Muscle layer of duodenum (tissue), 2 donors: Measurements from ENCODE around the gene POU2F1.

Experiments used
- H3K27ac ChIP-seq: one replicate; pipeline ENCODE4 v1.7.0; 2013; ENCODE audit warnings: mild to moderate bottlenecking, low read length
- H3K27me3 ChIP-seq: one replicate; pipeline ENCODE4 v1.7.0; 2013; ENCODE audit warnings: low read depth, mild to moderate bottlenecking, control low read depth, low read length
- H3K36me3 ChIP-seq, 2 donors: one replicate each; pipeline ENCODE4 v1.7.0; 2013; ENCODE audit warnings: low read length in 2 of 2, control low read depth in 1 of 2, mild to moderate bottlenecking in 1 of 2; ENCODE audit not compliant: insufficient read depth in 2 of 2, control insufficient read depth in 1 of 2
- H3K4me1 ChIP-seq, 2 donors: one replicate each; pipeline ENCODE4 v1.7.0; 2013; ENCODE audit warnings: low read length in 2 of 2, mild to moderate bottlenecking in 2 of 2, control low read depth in 1 of 2, moderate library complexity in 1 of 2; ENCODE audit not compliant: insufficient read depth in 2 of 2, control insufficient read depth in 1 of 2
- H3K4me3 ChIP-seq, 2 donors: one replicate each; pipeline ENCODE4 v1.7.0; 2013; ENCODE audit warnings: low read length in 2 of 2, low read depth in 1 of 2, mild to moderate bottlenecking in 1 of 2
- H3K9me3 ChIP-seq, 2 donors: one replicate each; pipeline ENCODE4 v1.7.0; 2013; ENCODE audit warnings: low read length in 2 of 2, control low read depth in 1 of 2, mild to moderate bottlenecking in 1 of 2; ENCODE audit not compliant: control insufficient read depth in 1 of 2
- donor health status: healthy.

Gene POU2F1

DNA sequence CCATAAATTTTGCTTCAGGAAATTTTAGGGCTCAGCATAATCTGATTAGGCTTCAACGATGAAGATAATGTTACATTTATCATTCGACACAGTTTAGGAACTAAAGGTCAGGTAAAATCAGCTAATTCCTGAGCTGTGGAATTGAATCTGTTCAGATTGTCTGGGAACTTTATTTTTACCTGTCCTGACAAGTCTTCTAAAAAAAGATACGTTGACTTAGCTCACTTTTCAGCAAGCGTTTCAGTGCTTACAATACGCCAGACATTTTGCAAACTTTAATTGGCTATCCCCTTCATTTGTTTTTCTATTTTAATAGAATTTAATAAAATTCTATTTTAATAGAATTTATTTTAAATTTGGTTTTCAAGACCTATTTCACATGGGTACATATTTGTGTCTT lies 57.8 kb downstream of the POU2F1 start:
- no peaks in the 10 kb centered on the region for H3K9me3 ChIP-seq
- no peaks in the 10 kb centered on the region for H3K27me3 ChIP-seq
- no peak overlapping the region for H3K27ac ChIP-seq
- H3K4me1 ChIP-seq = peaks cover 0 to 2% of the 10 kb centered on the region in 2 donors
- H3K4me3 ChIP-seq = no peak overlapping the region
- no peaks in the 10 kb centered on the region for H3K36me3 ChIP-seq

GRCh38 chr1:167280912-167281311 lies 60.2 kb downstream of the POU2F1 start:
- H3K36me3 ChIP-seq = no peaks in the 10 kb centered on the region
- H3K27me3 ChIP-seq = no peaks in the 10 kb centered on the region
- H3K9me3 ChIP-seq = no peaks in the 10 kb centered on the region
- no peak overlapping the region for H3K27ac ChIP-seq
- no peak overlapping the region for H3K4me3 ChIP-seq
- peaks cover 0 to 2% of the 10 kb centered on the region in 2 donors for H3K4me1 ChIP-seq

- H3K27me3 ChIP-seq = no peaks in the 10 kb centered on the region
- no peaks in the 10 kb centered on the region for H3K9me3 ChIP-seq
- no peaks in the 10 kb centered on the region for H3K36me3 ChIP-seq
- peaks cover 0 to 20% of the 10 kb centered on the region in 2 donors for H3K4me1 ChIP-seq
- H3K4me3 ChIP-seq = no peak overlapping the region
- H3K27ac ChIP-seq = no peak overlapping the region
Observed at GRCh38 chr1:167288390-167289074, 67.8 kb downstream of the POU2F1 start.

DNA sequence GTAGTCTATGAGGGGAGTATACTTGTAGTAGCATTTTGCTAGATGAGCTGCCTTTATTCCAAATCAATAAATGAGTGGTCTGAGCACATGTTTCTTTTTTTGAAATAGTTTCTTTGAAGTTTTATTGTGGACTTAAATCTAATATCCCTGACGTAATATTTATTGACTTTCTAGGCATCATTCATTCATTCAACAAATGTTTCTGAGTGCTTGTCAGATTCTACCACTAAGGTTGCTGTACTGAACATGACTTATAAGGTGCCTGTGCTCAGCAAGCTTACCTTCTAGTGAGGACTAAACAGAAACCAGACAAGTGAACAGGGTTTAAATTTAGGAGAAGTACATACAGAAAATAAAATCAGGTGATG lies 68.4 kb downstream of the POU2F1 start:
- Histone ChIP-seq H3K4me1 (peaks cover 0 to 20% of the 10 kb centered on the region in 2 donors), H3K27me3 (no peaks in the 10 kb centered on the region), H3K4me3 (no peak overlapping the region), H3K9me3 (no peaks in the 10 kb centered on the region), H3K27ac (no peak overlapping the region), H3K36me3 (no peaks in the 10 kb centered on the region)

DNA sequence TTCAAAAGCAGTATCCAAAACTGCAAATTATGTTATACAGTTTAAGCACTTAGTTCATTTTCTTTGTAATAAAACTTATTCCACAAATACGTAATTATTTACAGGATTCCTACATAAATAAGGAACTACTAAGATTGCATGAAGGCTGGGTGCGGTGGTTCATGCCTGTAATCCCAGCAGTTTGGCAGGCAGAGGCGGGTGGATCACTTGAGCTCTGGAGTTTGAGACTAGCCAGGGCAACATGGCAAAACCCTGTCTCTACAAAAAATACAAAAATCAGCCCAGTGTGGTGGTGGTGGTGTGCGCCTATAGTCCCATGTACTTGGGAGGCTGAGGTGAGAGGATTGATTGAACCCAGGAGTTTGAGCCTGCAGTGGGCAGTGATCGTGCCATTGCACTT lies 69.3 kb downstream of the POU2F1 start:
- Histone ChIP-seq H3K4me3 (no peak overlapping the region), H3K4me1 (peaks cover 0 to 20% of the 10 kb centered on the region in 2 donors), H3K36me3 (no peaks in the 10 kb centered on the region), H3K27me3 (no peaks in the 10 kb centered on the region), H3K27ac (no peak overlapping the region), H3K9me3 (no peaks in the 10 kb centered on the region)

- peaks cover 0 to 14% of the 10 kb centered on the region in 2 donors for H3K4me1 ChIP-seq
- no peak overlapping the region for H3K27ac ChIP-seq
- H3K9me3 ChIP-seq = no peaks in the 10 kb centered on the region
- no peaks in the 10 kb centered on the region for H3K36me3 ChIP-seq
- H3K27me3 ChIP-seq = no peaks in the 10 kb centered on the region
- H3K4me3 ChIP-seq = no peak overlapping the region
Observed at GRCh38 chr1:167291539-167292185, 71.0 kb downstream of the POU2F1 start.

- no peak overlapping the region for H3K4me3 ChIP-seq
- no peak overlapping the region for H3K27ac ChIP-seq
- H3K4me1 ChIP-seq = peaks cover 0 to 14% of the 10 kb centered on the region in 2 donors
- no peaks in the 10 kb centered on the region for H3K36me3 ChIP-seq
- H3K27me3 ChIP-seq = no peaks in the 10 kb centered on the region
- no peaks in the 10 kb centered on the region for H3K9me3 ChIP-seq
Observed at GRCh38 chr1:167292216-167292615, 71.5 kb downstream of the POU2F1 start.

DNA sequence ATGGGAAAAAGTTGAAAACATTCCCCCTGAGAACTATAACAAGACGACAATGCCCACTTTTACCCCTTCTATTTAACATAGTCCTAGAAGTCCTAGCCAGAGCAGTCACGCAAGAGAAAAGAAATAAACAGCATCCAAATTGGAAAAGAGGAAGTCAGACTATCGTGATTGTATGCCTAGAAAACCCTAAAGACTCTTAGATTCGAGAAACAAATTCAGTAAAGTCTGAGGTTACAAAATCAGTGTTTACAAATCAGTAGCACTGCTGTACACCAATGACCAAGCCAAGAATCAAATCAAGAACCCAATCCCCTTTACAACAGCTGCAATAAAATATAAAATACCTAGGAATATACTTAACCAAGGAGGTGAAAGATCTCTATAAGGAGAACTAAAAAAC lies 72.4 kb downstream of the POU2F1 start:
- no peak overlapping the region for H3K27ac ChIP-seq
- no peak overlapping the region for H3K4me3 ChIP-seq
- no peaks in the 10 kb centered on the region for H3K27me3 ChIP-seq
- no peaks in the 10 kb centered on the region for H3K9me3 ChIP-seq
- H3K36me3 ChIP-seq = no peaks in the 10 kb centered on the region
- peaks cover 0 to 14% of the 10 kb centered on the region in 2 donors for H3K4me1 ChIP-seq

- no peaks in the 10 kb centered on the region for H3K27me3 ChIP-seq
- H3K36me3 ChIP-seq = no peaks in the 10 kb centered on the region
- no peaks in the 10 kb centered on the region for H3K9me3 ChIP-seq
- H3K4me1 ChIP-seq = peaks cover 0 to 9% of the 10 kb centered on the region in 2 donors
- no peak overlapping the region for H3K27ac ChIP-seq
- H3K4me3 ChIP-seq = no peak overlapping the region
Observed at GRCh38 chr1:167294528-167294927, 73.8 kb downstream of the POU2F1 start.

DNA sequence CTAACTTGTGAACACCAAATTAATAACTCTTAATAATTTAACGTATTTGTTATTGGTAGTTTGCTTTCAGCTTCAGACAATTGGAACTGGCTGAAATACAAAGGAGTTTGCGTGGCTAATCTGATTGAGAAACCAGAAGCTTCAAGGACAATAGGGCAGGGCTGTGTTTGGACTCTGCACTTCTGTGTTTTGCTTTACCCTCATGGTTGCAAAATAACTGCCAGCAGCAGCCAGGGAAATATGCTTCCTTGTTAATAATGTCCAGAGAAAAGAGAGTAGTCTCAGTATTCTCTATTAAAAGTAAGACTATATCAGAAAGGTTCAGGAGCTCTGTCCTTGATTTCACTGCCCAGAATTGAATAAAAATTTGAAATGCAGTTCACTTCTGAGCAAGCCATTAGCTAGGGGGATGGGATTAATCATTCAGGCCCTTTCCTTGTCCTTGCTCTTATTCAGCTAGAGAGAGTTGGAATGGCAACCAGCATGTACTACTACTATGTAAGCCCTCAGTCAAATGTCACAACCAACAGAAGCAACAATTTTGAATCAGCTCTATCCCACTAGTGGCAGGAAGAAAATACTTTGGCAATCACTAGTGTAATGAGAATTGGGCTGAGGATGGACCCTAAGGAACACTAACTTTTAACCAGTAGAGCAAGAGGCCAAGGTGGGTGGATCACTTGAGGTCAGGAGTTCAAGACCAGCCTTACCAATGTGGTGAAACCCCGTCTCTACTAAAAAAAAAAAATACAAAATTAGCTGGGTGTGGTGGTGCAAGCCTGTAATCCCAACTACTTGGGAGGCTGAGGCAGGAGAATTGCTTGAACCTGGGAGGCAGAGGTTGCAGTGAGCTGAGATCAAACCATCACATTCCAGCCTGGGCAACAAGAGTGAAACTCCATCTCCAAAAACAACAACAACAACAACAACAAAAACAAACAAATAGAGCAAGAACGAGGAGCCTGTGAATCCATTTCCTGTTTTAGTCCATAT lies 76.8 kb downstream of the POU2F1 start:
- H3K4me3 ChIP-seq = no peak overlapping the region
- H3K27ac ChIP-seq = peak overlapping the region; percentile 37
- no peaks in the 10 kb centered on the region for H3K36me3 ChIP-seq
- H3K27me3 ChIP-seq = no peaks in the 10 kb centered on the region
- no peaks in the 10 kb centered on the region for H3K4me1 ChIP-seq
- H3K9me3 ChIP-seq = no peaks in the 10 kb centered on the region

- H3K27me3 ChIP-seq = no peaks in the 10 kb centered on the region
Observed at GRCh38 chr1:167298325-167298724, 77.6 kb downstream of the POU2F1 start.

More at GRCh38 chr1:167298325-167298724, 77.6 kb downstream of the POU2F1 start:
- peak overlapping the region; percentile 14 for H3K27ac ChIP-seq
- no peak overlapping the region for H3K4me3 ChIP-seq
- no peaks in the 10 kb centered on the region for H3K36me3 ChIP-seq
- H3K9me3 ChIP-seq = no peaks in the 10 kb centered on the region
- no peaks in the 10 kb centered on the region for H3K4me1 ChIP-seq
